GM18873 (cell line): ENCODE measurements around the gene NDUFB7.

Source experiments
- ATAC-seq: cut with Tn5 transposase; IDR thresholded peaks from one replicate; pipeline ENCODE4 v1.9.1; 2021; ENCODE audit warnings: mild to moderate bottlenecking, moderate library complexity, moderate number of reproducible peaks; ENCODE audit not compliant: unreplicated experiment, low FRiP score

Gene NDUFB7

GRCh38 chr19:14528419-14529253 is 43.2 kb downstream of the NDUFB7 start:
- ATAC-seq = no peak

DNA sequence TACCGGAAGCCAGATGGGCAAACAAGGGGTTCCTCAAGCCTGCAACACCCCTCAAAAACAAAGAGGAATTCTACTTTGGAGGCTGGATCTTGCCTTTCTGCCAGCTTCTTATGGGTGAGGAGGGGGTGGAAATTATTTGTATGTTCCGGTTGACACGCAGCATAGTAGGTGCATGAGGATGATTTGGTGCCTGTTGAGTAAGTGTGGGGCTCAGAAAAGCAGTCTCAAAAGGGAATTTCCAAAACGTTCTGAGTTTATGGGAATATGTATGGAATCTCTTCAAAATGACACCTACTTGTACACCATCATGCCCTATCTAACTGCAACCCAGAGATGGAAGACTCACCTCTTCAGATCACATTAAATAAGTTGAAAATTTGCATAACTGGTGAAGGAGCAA is 45.4 kb downstream of the NDUFB7 start:
- no peak for ATAC-seq

GRCh38 chr19:14525729-14526128 is 46.1 kb downstream of the NDUFB7 start:
- no peak for ATAC-seq

DNA sequence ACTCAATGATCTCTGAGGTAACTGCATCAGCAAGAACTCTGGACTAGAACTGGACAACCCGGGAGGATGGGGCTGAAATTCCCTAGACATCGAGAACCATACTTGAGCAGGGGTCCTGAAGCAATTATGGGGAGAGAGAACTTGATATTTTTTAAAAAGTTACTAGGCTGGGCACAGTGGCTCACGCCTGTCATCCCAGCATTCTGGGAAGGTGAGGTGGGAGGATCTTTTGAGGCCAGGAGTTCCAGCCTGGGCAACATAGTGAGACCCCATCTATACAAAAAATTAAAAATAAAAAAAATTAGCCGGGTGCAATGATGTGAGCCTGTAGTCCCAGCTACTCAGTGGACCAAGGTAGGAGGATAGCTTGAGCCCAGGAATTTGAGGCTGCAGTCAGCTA is 51.3 kb downstream of the NDUFB7 start:
- ATAC-seq = no peak

DNA sequence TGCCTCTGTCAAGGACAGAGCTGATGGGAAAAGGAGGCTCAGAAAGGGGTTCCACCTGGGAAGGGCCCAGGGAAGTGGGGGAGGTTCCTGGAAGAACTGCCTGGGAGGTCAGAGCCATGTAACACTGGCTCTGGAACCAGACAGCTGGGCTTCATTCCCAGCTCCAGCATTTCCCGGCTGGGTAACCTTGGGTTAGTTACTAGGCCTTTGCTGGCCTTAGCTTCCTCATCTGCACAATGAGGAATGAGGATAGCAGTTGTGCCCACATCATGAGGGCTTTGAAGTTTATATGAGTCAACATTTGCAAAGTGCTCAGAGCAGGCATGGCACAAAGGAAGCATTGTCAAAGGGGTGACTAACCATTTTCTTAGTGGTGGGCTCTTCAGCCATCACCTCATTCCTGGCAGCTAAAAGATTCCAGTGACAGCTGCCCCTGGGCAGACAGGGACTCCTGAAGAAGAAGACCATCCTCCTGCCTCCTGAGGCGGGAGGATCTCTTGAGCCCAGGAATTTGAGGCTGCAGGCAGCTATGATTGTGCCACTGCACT is 51.9 kb downstream of the NDUFB7 start:
- no peak for ATAC-seq

- no peak for ATAC-seq
Observed at GRCh38 chr19:14519245-14519859, 52.5 kb downstream of the NDUFB7 start.

GRCh38 chr19:14517840-14518505 is 53.9 kb downstream of the NDUFB7 start, which contains the start of gene DNAJB1:
TSS of gene DNAJB1 (minus strand) at chr19:14518397. CDS start at chr19:14518349, 48 bp downstream.
- ATAC-seq = peak; percentile 51

- ATAC-seq = peak; percentile 0
Observed at GRCh38 chr19:14517446-14517839, 54.4 kb downstream of the NDUFB7 start.

GRCh38 chr19:14516746-14517438 is 55.0 kb downstream of the NDUFB7 start:
- no peak for ATAC-seq
